NCI-H748 treated with DMSO at 0.1 percent for 48 hours (cell line): ENCODE measurements around the gene CBARP.

Experiments
- DNase-seq: peaks from one replicate; lab custom pipeline; 2025; lab: John Stamatoyannopoulos, UW

Gene CBARP

DNA sequence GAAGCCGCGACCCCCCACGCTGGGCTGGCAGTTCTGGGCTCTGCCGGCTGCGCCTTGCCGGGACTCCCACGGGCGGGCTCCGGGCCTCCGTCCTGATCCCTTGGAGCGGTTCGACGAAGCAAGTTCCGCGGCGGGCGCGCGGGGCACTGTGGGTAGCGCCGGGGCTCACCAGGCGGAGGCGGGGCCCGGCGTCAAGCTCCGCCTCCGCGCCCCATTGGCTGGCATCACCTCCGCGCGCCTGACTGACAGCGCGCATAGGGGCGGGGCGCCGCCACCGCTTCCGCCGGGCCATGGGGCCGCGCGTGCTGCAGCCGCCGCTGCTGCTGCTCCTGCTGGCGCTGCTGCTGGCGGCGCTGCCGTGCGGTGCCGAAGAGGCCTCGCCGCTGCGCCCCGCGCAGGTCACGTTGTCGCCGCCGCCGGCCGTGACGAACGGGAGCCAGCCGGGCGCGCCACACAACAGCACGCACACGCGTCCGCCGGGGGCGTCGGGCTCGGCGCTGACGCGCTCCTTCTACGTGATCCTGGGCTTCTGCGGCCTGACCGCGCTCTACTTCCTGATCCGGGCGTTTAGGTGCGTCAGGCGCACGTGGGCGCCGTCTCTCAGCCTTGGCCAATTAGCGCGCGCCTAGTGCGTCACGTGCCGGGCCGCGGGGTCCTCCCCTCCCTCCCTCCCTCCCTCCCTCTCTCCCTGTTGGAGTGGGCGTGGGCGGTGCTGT lies 37.6 kb upstream of the CBARP start, which contains the start of gene FAM174C:
Gene FAM174C (plus strand): TSS at position 271 of the 716 bp plus-strand sequence. CDS start 20 bp downstream, at position 291.
- DNase-seq, result peak; percentile 69

DNA sequence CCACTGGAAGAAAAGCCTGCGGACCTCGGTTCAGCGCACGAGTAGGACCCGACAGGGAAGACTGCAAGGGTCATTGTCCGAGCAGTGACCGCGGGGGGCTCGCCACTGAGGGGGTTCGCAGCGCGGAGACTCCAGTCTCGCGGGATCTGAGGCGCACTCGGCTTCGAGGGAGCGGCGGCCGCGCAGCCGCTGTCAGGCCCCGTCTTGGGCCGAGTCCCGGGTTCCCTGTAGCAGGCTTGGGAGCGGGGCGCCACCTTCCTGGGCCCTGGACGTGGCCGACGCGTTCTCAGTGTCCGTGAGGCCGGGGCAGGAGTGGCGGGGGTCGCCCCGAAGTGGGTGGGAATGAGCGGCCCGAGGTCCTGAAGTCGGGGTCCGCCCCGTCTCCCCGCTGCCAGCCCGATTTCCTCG lies 37.1 kb upstream of the CBARP start:
- no peak for DNase-seq

DNA sequence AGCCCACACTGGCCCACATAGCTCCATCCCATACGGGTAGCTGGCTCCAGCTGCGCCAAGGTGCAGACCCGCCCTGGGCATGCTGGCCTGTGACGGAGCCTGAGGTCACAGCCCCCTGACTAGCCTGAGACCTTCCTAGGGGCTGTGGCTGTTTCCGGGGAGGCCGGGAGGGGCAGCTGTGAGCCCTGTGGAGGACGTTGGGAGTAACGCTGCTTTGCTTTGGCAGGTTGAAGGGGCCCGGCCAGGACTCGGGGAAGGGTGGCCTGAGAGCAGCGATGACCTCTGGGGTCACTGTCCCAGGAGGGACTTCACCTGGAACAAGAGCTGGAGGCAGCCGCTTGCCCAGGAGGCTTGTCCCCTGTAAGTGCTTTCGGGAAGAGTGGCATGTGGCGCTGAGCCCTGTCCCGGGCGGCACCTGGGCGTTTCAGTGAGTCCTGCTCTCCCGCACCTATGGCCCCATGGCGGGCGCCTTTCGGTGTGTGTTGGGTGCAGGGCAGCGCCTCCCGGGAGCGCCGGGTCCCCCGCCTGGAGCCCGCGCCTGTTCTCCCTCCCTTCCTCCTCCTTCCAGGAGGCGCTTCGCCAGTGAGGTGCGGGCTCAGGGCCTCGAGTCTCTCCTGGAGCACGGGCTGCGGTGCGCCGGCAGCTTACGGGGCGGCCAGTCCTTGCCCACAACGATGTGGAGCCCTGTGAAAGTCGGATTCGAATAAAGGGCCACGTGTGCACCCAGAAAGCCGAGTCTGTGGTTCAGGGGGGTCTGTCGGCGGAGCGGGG lies 36.5 kb upstream of the CBARP start:
- no peak for DNase-seq

DNA sequence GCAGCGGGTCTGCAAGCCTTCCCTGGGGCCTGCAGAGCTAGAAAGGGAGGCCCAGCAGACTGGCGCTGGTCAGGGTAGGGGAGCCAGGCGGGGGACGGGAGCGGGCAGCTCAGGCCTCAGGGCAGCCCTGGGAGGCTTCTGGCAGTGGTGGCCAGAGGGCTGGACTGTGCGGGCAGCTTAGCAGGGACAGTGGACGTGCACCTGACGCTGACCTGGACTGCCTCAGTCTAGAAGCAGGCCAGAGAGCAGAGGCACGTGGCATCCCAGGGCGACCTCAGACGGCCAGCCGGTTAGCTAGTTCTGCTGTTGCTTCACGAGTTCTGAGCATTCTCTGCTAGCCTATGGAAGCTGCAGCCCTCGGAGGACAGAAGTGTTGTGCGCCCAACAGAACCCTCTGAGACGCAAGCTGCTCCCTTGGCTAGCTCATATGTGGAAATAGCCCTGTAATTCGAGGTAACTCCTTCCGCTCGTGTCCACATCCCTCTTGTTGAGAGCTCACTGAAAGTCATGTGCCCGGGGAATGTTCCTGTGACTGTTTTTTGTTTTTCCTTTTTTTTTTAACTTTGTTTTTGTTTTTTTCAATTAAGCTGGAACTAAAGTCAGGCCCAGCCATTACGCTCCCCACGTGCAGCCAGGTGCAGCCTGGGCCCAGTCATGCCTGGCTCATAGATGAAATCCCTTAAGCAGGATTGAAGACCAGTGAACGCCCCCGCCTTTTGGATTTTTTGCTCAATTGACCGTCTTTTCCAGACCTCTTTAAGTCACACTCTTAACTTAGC lies 35.6 kb upstream of the CBARP start:
- no peak for DNase-seq

DNA sequence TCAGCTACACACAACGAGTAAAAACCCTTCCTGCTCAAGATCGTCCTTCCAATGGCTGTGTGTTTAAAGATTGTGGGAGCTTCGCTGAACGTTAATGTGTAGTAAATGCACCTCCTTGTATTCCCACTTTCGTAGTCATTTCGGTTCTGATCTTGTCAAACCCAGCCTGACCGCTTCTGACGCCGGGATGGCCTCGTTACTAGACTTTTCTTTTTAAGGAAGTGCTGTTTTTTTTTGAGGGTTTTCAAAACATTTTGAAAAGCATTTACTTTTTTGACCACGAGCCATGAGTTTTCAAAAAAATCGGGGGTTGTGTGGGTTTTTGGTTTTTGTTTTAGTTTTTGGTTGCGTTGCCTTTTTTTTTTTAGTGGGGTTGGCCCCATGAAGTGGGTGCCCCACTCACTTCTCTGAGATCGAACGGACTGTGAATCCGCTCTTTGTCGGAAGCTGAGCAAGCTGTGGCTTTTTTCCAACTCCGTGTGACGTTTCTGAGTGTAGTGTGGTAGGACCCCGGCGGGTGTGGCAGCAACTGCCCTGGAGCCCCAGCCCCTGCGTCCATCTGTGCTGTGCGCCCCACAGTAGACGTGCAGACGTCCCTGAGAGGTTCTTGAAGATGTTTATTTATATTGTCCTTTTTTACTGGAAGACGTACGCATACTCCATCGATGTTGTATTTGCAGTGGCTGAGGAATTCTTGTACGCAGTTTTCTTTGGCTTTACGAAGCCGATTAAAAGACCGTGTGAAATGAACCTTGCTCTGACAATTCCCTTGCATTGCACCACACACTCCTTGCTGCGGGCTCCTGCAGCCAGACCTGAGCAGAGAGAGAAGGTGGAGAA lies 34.8 kb upstream of the CBARP start:
- no peak for DNase-seq

DNA sequence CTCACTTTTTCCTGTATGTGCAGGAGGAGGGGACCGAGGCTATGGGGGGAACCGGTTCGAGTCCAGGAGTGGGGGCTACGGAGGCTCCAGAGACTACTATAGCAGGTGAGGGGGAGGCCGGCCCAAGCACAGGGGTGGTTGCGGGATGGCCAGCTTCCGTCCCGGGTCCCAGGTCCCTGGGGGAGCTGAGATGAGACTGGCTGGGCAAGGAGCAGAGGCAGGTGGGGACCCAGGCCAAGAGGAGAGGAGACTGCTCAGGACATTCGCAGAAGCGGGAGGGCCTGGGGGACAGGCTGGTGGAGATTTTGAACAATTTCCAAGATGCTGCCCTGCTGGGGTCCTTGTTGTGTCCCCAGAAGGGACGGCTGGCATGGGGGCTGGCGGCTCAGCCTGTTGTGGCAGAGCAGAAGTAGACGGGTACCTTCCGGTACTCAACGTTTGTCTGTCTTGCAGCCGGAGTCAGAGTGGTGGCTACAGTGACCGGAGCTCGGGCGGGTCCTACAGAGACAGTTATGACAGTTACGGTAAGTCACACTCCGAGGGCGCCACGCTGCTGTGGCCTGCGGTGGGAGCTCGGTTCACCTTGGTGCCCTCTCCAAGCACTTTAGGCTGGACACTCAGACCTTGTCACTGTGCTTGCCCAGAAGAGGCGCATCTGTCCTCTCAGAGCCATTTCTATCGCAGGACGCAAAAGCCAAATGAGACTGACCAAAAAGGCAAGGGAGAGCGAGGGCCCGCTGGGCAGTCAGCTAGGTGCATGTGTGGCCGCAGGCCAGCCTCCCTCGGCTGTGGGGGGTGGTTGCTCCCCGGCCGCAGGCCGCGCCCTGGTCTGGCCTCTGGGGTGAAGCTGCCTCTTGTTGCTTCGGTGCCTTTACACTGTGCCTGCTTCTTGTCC lies 34.0 kb upstream of the CBARP start:
- no peak for DNase-seq

DNA sequence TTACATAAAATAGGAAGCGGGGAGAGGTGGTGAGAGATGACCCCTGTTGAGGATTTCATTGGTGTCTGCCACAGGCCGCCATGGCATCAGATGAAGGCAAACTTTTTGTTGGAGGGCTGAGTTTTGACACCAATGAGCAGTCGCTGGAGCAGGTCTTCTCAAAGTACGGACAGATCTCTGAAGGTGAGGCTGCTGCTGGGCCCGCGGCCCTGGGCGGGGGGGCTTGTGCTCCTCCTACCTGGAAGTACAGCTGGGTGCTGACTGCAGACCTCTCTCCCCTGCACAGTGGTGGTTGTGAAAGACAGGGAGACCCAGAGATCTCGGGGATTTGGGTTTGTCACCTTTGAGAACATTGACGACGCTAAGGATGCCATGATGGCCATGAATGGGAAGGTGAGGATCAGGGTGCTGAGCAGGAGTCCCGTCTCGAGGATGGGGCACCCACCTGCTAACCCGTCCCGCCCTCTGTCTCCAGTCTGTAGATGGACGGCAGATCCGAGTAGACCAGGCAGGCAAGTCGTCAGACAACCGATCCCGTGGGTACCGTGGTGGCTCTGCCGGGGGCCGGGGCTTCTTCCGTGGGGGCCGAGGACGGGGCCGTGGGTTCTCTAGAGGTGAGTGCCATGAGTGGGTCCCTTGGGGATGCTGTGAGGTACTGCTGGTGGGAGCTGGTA lies 33.2 kb upstream of the CBARP start:
- DNase-seq, result no peak

DNA sequence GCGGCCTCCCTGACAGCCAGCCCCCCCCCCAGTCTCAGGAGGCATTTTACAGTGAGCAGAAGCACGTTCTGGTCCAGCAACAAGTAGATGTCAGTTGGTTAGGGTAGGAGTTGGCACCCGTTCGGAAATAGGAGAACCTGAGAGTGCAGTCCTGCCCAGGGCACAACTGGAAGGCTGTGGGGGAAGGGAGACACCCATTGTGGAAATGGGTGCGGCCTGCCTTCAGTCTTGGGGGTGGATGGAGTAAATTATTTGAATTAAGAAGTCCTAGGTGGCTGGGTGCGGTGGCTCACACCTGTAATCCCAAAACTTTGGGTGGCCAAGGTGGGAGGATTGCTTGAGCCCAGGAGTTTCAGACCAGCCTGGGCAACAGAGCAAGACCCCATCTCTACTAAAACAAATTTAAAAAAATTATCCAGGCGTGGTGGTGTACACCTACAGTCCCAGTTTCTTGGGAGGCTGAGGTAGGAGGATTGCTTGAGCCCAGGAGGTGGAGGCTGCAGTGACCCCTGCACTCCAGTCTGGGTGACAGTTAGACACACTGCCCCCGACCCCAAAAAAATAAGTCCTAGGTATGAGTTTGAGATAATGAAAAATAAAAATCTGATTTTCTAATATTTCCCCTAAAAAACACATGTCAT lies 32.5 kb upstream of the CBARP start:
- no peak for DNase-seq

DNA sequence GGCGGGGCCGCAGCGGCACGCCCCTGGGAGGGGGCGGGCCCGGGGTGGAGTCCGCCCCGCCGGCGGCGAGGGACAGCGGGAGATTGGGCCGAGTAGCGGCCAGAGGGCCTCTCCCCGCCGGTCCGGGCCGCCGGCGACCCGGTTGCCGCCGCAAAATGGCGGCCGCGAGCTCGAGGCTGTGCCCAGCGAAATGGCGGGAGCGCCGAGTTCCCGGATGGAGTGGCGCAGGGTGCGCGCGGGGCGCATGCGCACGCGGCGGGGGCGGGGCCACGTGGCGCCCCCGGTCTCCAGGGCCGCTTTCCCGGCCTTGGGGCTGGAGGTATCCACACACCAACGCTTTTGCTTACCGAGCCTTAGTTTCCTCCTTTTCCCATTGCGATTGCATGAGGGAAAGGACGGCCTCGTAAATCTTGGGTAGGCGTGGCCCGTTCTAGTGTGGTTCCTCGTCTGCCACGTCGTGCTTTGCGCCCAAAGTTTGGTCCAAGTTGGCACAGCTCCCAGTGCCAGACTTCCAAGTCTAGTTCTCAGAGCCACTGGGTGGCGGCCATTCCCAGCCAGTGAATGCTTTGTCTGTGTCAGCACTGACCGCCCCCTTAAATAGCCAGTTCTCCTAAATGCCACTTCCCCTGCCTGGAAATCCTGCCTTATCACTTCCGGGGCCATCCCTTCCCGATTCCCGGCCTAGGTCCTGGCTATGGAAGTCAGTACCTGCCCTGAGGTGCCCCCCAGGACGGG lies 31.8 kb upstream of the CBARP start:
- DNase-seq, result no peak

DNA sequence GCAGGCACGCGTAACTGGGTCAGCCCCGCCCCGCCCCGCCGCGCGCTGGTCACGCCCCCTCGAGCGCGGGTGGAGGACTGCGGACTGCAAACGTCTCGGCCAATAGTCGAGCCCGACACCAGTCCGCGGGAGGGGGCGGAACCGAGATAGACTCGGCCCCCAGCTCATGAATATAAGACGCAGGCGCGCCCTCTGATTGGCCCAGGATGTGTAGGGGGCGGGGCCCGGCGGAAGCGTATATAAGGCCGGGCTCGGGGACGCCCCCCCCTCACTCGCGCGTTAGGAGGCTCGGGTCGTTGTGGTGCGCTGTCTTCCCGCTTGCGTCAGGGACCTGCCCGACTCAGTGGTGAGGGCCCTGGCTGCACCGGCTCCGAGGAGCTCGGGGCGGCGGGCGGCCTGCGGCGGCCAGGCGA lies 31.3 kb upstream of the CBARP start, which contains the start of gene CIRBP:
Gene CIRBP (plus strand): TSS at position 268 of the 413 bp plus-strand sequence. CDS start 1,602 bp downstream, outside the sequence.
- peak; percentile 81 for DNase-seq

DNA sequence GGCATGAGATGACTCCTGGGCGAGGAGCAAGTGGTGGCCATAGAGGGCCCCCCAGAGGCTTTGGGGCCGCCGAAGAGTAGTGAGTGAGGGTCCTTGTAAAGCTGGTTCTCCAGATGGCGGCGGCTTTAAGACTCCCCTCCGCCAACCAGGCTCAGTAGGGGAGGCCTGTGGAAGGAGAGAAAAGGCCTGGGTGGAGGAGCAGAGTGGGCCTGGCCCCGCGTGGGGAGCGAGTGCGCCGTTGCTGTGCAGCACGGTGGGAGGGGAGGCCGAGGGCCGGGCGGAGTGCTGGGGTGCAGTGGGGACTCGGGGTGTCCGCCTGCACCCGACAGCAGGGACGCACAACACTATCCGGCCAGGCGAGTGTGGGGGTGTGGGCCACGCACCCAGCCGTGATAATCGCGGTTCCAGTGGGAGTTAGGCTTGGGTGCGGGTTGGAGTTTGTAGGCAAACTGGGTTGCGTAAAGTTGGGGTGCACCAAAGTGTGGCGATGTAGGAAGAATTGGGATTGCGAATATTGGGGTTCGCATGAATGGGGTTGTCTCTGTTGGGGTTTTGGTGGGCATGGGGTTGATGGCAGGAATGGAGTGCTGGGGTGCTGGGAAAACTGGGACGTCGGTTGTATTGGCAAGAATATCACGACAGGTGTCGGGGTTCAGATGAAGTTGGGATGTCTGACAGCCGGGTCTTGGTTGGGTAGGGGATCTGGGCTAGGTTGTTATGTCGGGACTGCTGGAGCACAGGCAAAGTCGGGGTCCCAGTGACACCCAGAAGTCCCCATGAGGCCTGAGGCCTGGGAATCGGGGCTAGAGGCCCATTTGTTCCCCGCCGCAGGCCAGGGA lies 30.6 kb upstream of the CBARP start:
- DNase-seq, result no peak

DNA sequence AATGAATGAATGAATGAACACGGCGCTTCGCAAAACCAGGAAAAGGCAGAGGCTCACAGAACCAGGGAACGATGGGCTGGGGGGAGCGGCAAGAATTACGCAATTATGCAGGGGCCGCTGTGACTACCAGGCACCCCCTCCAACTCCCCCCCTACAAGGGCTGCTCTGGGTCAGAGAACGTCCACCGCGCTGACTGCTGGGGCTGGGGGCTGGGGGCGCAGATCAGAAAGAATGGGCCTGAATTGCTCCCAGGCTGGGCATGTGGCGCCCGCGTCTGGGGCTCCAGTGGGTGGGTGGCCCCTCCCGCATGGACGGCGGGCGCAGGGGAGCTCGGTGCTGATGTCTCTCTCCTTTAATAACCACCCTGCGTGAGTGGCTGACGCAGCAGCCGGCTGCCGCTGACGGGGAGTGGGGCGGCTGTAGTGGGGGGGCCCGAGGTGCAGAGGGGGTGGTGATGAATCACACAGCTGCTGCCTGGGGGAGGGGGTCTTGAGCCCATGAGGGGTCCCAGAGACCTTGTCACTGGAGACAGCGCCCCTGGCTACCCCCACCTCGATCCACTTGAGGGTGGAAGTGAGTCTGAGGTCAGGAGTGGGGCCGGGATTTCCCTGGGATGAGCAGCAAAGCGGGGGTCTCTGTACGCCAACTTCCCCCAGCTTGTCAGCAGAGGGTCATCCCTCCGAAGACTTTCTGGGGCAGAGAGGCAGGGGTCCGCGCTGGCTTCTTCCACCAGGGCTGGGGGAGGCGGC lies 29.8 kb upstream of the CBARP start:
- no peak for DNase-seq

DNA sequence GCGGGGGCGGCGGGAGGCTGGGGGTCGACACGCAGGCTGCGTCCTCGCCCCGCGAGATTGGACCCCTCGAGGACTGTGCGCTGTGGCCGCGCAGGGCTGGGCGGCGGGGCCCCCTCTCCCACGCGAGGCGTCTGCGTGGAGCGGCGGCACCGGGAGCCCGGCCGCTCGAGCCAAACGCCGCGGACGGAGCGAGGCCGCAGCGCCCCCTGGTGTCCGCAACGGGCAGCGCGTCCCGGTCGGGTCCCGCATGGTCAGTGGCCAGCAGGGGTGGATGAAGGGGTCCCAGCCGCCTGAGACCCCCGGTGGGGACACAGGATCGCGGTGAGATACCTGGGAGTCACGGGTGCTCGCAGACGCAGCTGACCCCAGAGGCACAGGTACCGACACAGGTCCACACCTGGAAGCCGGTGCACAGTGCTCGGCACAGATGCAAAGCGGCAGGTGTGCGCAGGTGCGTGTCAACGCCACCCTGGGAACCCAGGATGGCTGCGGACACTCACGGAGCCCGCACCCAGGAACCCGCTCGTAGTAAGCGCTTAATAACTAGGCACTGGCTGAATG lies 29.2 kb upstream of the CBARP start:
- DNase-seq, result no peak

DNA sequence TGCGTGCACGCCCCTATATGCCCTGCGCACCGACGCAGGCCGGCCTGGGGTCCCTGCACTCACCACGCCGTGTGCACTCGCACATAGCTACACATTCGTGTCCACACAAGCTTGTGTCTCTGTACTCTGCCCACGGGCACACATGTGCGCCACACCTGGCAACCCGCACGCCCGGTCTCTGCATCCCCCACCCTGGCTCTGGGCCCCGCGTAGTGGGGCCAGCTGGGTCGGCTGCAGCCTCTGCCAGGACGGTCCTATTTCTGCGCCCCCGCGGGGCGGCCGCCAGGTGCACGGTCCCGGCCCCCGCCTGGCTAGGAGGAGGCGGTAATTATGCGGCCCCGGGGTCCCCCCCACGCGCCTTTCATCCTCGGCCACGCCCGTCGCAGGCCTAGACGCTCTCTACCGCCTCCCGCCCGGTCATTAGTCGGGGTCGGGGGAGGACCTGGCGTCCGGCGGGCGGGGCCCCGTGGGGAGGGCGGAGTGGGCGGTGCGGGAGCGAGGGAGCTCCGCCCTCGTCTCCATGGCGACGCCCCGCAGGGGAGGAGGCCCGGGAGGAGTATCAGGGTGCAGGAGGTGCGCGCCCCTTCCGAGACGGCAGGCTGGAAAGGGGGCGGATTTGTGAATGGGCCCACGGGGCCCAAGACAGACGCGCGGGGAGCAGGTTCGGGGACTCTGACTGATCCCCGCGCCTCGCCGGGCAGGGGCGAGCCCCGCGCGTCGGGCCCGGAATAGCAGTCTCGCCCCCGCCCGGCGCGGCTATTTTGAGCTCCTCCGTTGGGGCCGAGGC lies 28.5 kb upstream of the CBARP start:
- DNase-seq, result peak; percentile 37

DNA sequence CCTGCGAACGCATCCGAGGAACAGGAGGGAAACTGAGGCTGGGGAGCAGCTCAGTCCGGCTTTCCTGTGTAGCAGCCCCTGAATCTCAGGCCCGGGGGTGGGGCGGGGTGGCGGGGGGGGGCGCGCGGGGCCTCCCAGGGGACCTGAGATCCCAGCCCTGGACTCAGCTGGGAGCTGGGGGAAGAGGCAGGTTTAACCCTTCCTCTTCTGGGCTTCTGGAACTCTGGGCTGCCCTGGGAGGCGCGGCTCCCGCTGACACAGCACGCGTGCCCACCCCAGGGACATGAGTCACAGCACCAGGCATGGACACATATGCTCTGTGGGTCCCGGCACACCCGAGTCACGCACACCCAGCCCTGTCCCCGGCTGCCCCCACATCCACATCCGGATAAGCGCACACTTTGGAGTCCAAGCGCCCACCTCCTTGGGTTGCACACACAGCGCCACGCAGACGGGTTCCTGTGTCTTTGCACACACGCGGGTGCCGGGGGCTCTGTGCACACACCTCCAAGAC lies 27.9 kb upstream of the CBARP start:
- no peak for DNase-seq
